GM18873 (cell line): Measurements from ENCODE around the gene SGSH.

Experiments
- ATAC-seq: cut with Tn5 transposase; IDR thresholded peaks from one replicate; pipeline ENCODE4 v1.9.1; 2021; ENCODE audit warnings: mild to moderate bottlenecking, moderate library complexity, moderate number of reproducible peaks; ENCODE audit not compliant: unreplicated experiment, low FRiP score

SGSH gene

GRCh38 chr17:80163336-80163735 is 56.8 kb downstream of the SGSH start:
- no peak for ATAC-seq

- ATAC-seq, result no peak
These were observed 59.6 kb downstream of the SGSH start for GRCh38 chr17:80160536-80160935.
